Prostate gland (tissue), 2 donors: ENCODE measurements around the gene POFUT1.

ENCODE experiments used
- POLR2A ChIP-seq: fragments of 450-650 bp; IDR thresholded peaks from one replicate; pipeline ENCODE4 v1.6.1; 2016; ENCODE audit warnings: antibody characterized with exemption, mild to moderate bottlenecking
- POLR2AphosphoS5 ChIP-seq: sonication (generic); formaldehyde crosslinking; IDR thresholded peaks from one replicate; pipeline ENCODE4 v1.6.1; 2017; ENCODE audit warnings: antibody characterized with exemption
- TF ChIP-seq, protein P1 (sequence below), 4 experiments: fragments of 200-600 bp in 2 of 4; fragments of 450-650 bp in 2 of 4; sonication (generic) in 2 of 4; IDR thresholded peaks; 1 replicate in 3 of 4; 2 replicates in 1 of 4; pipeline ENCODE4 v1.5.1; 2016 to 2019; ENCODE audit warnings: antibody characterized with exemption in 4 of 4, mild to moderate bottlenecking in 2 of 4, moderate library complexity in 2 of 4

DNA sequence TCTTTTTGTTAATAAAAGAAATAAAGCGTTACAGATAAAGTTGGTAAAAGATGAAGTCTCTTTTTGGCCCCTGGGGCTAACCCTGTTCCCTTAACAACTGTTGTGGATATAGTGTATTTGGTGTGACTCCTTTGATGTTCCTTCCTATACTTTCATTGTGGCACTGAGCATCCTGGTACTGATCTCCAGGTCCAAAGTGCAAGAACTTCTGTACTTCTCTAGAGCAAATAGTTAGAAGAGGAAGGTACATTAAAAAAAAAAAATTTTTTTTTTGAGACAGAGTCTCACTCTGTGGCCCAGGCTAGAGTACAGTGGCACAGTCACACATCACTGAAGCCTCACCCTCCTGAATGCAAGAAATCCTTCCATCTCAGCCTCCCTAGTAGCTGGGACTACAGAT, 6.2 kb downstream of the POFUT1 start:
- TF ChIP-seq, protein P1, sequence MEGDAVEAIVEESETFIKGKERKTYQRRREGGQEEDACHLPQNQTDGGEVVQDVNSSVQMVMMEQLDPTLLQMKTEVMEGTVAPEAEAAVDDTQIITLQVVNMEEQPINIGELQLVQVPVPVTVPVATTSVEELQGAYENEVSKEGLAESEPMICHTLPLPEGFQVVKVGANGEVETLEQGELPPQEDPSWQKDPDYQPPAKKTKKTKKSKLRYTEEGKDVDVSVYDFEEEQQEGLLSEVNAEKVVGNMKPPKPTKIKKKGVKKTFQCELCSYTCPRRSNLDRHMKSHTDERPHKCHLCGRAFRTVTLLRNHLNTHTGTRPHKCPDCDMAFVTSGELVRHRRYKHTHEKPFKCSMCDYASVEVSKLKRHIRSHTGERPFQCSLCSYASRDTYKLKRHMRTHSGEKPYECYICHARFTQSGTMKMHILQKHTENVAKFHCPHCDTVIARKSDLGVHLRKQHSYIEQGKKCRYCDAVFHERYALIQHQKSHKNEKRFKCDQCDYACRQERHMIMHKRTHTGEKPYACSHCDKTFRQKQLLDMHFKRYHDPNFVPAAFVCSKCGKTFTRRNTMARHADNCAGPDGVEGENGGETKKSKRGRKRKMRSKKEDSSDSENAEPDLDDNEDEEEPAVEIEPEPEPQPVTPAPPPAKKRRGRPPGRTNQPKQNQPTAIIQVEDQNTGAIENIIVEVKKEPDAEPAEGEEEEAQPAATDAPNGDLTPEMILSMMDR (IDR thresholded peaks at IDR 0.05): no peak
- TF ChIP-seq POLR2A: no peak
- TF ChIP-seq POLR2AphosphoS5: no peak
